HUDEP-2 (cell line): Measurements from ENCODE around the gene TUB.

Experiments
- DNase-seq, 76 experiments: peaks; one replicate each; lab custom pipeline; 2025; ENCODE audit not compliant: unreplicated experiment in 76 of 76; lab: John Stamatoyannopoulos, UW

Gene TUB

GRCh38 chr11:8102965-8103364 is 22.0 kb downstream of the TUB start:
- no peak for DNase-seq

- no peak for DNase-seq
These were observed 22.9 kb downstream of the TUB start for GRCh38 chr11:8103909-8104308.

- no peak for DNase-seq
These were observed 24.1 kb downstream of the TUB start for GRCh38 chr11:8105133-8105532.

GRCh38 chr11:8105666-8106065 is 24.7 kb downstream of the TUB start:
- no peak for DNase-seq

GRCh38 chr11:8106679-8107078 is 25.7 kb downstream of the TUB start:
- no peak for DNase-seq

- DNase-seq: no peak
These were observed 26.6 kb downstream of the TUB start for GRCh38 chr11:8107642-8108041.

GRCh38 chr11:8108421-8108820 is 27.4 kb downstream of the TUB start:
- no peak for DNase-seq

- no peak for DNase-seq
These were observed 28.7 kb downstream of the TUB start for GRCh38 chr11:8109675-8110074.

GRCh38 chr11:8110396-8110795 is 29.4 kb downstream of the TUB start:
- no peak for DNase-seq

- DNase-seq: no peak
These were observed 30.6 kb downstream of the TUB start for GRCh38 chr11:8111636-8112035.

- DNase-seq: no peak
These were observed 41.3 kb downstream of the TUB start for GRCh38 chr11:8122173-8122764.

GRCh38 chr11:8126649-8127289 is 45.8 kb downstream of the TUB start:
- no peak for DNase-seq

GRCh38 chr11:8127447-8127846 is 46.4 kb downstream of the TUB start:
- DNase-seq: no peak

GRCh38 chr11:8138526-8138925 is 57.5 kb downstream of the TUB start:
- DNase-seq: no peak

GRCh38 chr11:8149726-8150125 is 68.7 kb downstream of the TUB start:
- peak in 3 of 76 experiments; percentile 4 to 32 (median 19) for DNase-seq
